WTC11 (cell line): ENCODE data around the gene FAM156A.

Experiments
- GABPB1 ChIP-seq: sonication (generic); formaldehyde crosslinking; IDR thresholded peaks from 2 replicates; pipeline ENCODE4 v1.8.1; 2023; ENCODE audit warnings: mild to moderate bottlenecking, missing genetic modification reagents
- MXD4 ChIP-seq: fragments of 250-450 bp; sonication (Bioruptor Pico); IDR thresholded peaks from 2 replicates; pipeline ENCODE4 v1.8.0; 2021; ENCODE audit warnings: mild to moderate bottlenecking, moderate library complexity, borderline replicate concordance
- TF ChIP-seq, protein P1 (sequence below): fragments of 200-600 bp; IDR thresholded peaks from 2 replicates; pipeline ENCODE4 v1.8.0; 2022; ENCODE audit warnings: antibody characterized with exemption
- TF ChIP-seq, protein P2 (sequence below): sonication (generic); formaldehyde crosslinking; IDR thresholded peaks from 2 replicates; pipeline ENCODE4 v1.8.0; 2022; ENCODE audit warnings: mild to moderate bottlenecking, missing genetic modification reagents
- TF ChIP-seq, protein P3 (sequence below): sonication (generic); formaldehyde crosslinking; IDR thresholded peaks from 2 replicates; pipeline ENCODE4 v1.8.0; 2022; ENCODE audit warnings: mild to moderate bottlenecking, missing genetic modification reagents

DNA sequence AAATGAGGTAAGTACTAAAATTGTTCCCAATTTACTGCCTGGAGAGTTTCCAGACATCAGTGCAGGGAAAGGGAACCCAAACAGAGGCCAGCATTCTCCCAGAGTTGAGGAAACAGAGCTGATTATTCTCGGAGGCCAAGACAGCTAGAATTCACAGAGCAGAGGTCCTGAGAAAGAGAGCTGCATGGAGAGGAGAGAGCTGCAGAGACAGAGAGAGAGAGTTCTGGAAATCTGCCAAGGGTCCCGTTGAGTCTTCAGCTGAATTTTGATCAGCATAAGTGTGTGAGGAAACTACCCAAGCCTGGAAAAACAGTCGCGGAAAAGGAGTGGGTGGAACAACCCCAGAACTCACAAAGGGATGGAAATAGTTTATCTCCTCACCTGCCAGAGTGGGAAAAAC is 46.5 kb upstream of the FAM156A start:
- TF ChIP-seq, protein P1, sequence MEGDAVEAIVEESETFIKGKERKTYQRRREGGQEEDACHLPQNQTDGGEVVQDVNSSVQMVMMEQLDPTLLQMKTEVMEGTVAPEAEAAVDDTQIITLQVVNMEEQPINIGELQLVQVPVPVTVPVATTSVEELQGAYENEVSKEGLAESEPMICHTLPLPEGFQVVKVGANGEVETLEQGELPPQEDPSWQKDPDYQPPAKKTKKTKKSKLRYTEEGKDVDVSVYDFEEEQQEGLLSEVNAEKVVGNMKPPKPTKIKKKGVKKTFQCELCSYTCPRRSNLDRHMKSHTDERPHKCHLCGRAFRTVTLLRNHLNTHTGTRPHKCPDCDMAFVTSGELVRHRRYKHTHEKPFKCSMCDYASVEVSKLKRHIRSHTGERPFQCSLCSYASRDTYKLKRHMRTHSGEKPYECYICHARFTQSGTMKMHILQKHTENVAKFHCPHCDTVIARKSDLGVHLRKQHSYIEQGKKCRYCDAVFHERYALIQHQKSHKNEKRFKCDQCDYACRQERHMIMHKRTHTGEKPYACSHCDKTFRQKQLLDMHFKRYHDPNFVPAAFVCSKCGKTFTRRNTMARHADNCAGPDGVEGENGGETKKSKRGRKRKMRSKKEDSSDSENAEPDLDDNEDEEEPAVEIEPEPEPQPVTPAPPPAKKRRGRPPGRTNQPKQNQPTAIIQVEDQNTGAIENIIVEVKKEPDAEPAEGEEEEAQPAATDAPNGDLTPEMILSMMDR: no peak
- TF ChIP-seq, protein P2, sequence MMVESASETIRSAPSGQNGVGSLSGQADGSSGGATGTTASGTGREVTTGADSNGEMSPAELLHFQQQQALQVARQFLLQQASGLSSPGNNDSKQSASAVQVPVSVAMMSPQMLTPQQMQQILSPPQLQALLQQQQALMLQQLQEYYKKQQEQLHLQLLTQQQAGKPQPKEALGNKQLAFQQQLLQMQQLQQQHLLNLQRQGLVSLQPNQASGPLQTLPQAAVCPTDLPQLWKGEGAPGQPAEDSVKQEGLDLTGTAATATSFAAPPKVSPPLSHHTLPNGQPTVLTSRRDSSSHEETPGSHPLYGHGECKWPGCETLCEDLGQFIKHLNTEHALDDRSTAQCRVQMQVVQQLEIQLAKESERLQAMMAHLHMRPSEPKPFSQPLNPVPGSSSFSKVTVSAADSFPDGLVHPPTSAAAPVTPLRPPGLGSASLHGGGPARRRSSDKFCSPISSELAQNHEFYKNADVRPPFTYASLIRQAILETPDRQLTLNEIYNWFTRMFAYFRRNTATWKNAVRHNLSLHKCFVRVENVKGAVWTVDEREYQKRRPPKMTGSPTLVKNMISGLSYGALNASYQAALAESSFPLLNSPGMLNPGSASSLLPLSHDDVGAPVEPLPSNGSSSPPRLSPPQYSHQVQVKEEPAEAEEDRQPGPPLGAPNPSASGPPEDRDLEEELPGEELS (CRISPR knock-in tag): no peak
- TF ChIP-seq MXD4 (no peak), GABPB1 (CRISPR knock-in tag) (no peak)
- TF ChIP-seq, protein P3, sequence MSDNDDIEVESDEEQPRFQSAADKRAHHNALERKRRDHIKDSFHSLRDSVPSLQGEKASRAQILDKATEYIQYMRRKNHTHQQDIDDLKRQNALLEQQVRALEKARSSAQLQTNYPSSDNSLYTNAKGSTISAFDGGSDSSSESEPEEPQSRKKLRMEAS: no peak
